ENCODE results near the gene RARS1.
"Not testable (repeated sequence)": the region's sequence is repeated elsewhere in the genome, so short reads cannot be mapped to it uniquely, and the experiment has no call there.

Gene RARS1

DNA sequence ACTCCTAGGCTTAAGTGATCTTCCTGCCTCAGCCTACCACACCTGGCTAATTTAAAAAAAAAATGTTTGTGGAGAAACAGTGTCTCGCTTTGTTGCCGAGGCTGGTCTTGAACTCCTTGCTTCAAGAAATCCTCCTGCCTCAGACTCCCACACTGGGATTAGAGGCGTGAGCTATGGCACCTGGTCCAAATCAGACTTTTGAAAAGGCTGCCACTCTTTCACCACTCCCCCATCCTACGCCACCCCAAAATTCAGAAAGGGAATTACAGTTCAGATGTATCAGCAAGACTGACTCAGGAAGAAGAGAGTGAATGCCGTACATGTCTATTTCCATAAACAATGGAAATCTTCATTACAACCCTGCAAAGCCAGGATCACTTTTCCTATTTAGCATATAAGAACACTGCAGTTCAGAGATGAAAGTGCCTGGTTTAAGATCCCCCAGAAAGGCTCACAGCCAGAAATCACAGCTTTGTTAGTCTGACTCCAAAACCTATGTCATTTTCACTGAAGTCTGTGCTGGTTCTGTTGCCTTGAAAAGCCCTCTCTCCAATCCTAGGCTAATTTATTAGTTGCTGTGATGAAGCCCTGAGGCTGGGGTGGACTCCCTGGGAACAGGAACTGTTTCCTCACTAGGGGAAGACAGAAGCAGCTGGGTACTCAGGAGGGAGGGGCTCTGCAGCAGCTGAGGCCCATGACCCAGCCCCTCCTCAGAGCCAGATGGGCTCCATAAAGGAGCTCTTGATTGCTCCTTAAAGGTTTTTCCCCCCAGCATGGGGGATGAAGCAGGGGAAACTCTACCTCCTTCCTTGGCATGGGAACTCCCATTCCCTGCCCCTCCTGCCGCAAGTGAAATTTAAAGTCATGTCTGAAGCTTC is 46.0 kb downstream of the RARS1 start:
- Histone ChIP-seq H3K27ac (ENCODE audit: low read depth, low read length) (no peak overlapping the region), H3K27me3 (ENCODE audit: control insufficient read depth, low read length) (no peaks in the 10 kb centered on the region), H3F3A (ENCODE audit: control insufficient read depth, insufficient read depth) (no peaks in the 10 kb centered on the region), H3K79me2 (ENCODE audit: control insufficient read depth, low read length) (no peaks in the 10 kb centered on the region), H3K9me2 (replicated peaks; ENCODE audit: control insufficient read depth, low read length) (no peaks in the 10 kb centered on the region), H3K36me3 (ENCODE audit: control insufficient read depth, low read length) (no peaks in the 10 kb centered on the region), H3K9me3 (ENCODE audit: control insufficient read depth, insufficient read depth, low read length) (no peaks in the 10 kb centered on the region; the same call in 1 of the 2 replicates), H3K4me1 (ENCODE audit: control insufficient read depth, low read length) (no peaks in the 10 kb centered on the region), H3K4me3 (ENCODE audit: low read length) (no peak overlapping the region), H3K4me2 (ENCODE audit: low read length) (no peak overlapping the region), H4K20me1 (ENCODE audit: control insufficient read depth, insufficient read depth, low read depth, low read length) (no peaks in the 10 kb centered on the region)
- TF ChIP-seq CTCF (IDR thresholded peaks at IDR 0.05; ENCODE audit: low read depth, low read length, poor library complexity, severe bottlenecking): no peak
- no peak for TF ChIP-seq EZH2phosphoT487 (IDR thresholded peaks at IDR 0.05; ENCODE audit: borderline replicate concordance, low read length)

DNA sequence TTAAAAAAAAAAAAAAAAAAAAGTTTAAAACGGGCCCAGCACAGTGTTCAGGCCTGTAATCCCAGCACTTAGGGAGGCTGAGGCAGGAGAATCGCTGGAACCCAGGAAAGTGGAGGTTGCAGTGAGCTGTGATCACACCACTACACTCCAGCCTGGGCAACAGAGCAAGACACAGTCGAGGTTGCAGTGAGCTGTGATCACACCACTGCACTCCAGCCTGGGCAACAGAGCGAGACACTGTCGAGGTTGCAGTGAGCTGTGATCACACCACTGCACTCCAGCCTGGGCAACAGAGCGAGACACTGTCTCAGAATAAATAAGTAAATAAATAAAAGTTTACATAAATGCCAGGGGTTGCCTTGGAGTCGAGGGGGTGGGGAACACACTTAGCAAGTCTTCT is 48.1 kb downstream of the RARS1 start:
- not testable (repeated sequence) for H3K27me3 ChIP-seq (ENCODE audit: control insufficient read depth, low read length); H3K9me2 ChIP-seq (replicated peaks; ENCODE audit: control insufficient read depth, low read length); H3K36me3 ChIP-seq (ENCODE audit: control insufficient read depth, low read length); H3K4me1 ChIP-seq (ENCODE audit: control insufficient read depth, low read length); H3K4me2 ChIP-seq (ENCODE audit: low read length); H3F3A ChIP-seq (ENCODE audit: control insufficient read depth, insufficient read depth); H3K27ac ChIP-seq (ENCODE audit: low read depth, low read length); H3K9me3 ChIP-seq (ENCODE audit: control insufficient read depth, insufficient read depth, low read length); H3K4me3 ChIP-seq (ENCODE audit: low read length); H3K79me2 ChIP-seq (ENCODE audit: control insufficient read depth, low read length); H4K20me1 ChIP-seq (ENCODE audit: control insufficient read depth, insufficient read depth, low read depth, low read length)

GRCh38 chr5:168537176-168537575 is 50.9 kb downstream of the RARS1 start:
- Histone ChIP-seq H3K9me3 (ENCODE audit: control insufficient read depth, insufficient read depth, low read length) (no peaks in the 10 kb centered on the region), H3K4me1 (ENCODE audit: control insufficient read depth, low read length) (no peaks in the 10 kb centered on the region), H3K36me3 (ENCODE audit: control insufficient read depth, low read length) (no peaks in the 10 kb centered on the region), H3K9me2 (replicated peaks; ENCODE audit: control insufficient read depth, low read length) (no peaks in the 10 kb centered on the region), H3F3A (ENCODE audit: control insufficient read depth, insufficient read depth) (no peaks in the 10 kb centered on the region), H4K20me1 (ENCODE audit: control insufficient read depth, insufficient read depth, low read depth, low read length) (no peaks in the 10 kb centered on the region), H3K27me3 (ENCODE audit: control insufficient read depth, low read length) (no peaks in the 10 kb centered on the region), H3K79me2 (ENCODE audit: control insufficient read depth, low read length) (no peaks in the 10 kb centered on the region), H3K27ac (ENCODE audit: low read depth, low read length) (no peak overlapping the region), H3K4me3 (ENCODE audit: low read length) (no peak overlapping the region), H3K4me2 (ENCODE audit: low read length) (no peak overlapping the region)
- TF ChIP-seq EZH2phosphoT487 (IDR thresholded peaks at IDR 0.05; ENCODE audit: borderline replicate concordance, low read length) (no peak), CTCF (IDR thresholded peaks at IDR 0.05; ENCODE audit: low read depth, low read length, poor library complexity, severe bottlenecking) (no peak)

DNA sequence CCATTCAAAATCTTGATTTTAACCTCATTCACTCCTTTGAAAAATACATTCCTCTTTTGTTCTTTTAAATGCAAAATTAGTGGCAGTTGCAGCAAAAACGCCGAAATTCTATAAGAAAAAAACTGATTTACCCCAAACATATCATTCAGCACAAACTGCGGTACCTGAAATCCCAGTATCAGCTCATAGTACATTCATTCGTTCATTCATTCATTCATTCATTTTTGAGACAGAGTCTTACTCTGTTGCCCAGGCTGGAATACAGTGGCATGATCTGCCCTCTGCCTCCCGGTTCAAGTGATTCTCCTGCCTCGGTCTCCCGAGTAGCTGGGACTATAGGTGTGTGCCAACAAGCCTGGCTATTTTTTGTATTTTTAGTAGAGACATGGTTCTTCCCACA is 63.3 kb downstream of the RARS1 start:
- TF ChIP-seq EZH2phosphoT487 (IDR thresholded peaks at IDR 0.05; ENCODE audit: borderline replicate concordance, low read length): no peak
- no peak for TF ChIP-seq CTCF (IDR thresholded peaks at IDR 0.05; ENCODE audit: low read depth, low read length, poor library complexity, severe bottlenecking)
- peaks cover 13% of the 10 kb centered on the region; the same call in 1 of the 2 replicates for H3F3A ChIP-seq (ENCODE audit: control insufficient read depth, insufficient read depth)
- H3K9me2 ChIP-seq (replicated peaks; ENCODE audit: control insufficient read depth, low read length): no peaks in the 10 kb centered on the region
- peaks cover 49% of the 10 kb centered on the region for H3K36me3 ChIP-seq (ENCODE audit: control insufficient read depth, low read length)
- H3K9me3 ChIP-seq (ENCODE audit: control insufficient read depth, insufficient read depth, low read length): no peaks in the 10 kb centered on the region
- no peaks in the 10 kb centered on the region; the same call in 1 of the 2 replicates for H4K20me1 ChIP-seq (ENCODE audit: control insufficient read depth, insufficient read depth, low read depth, low read length)
- H3K79me2 ChIP-seq (ENCODE audit: control insufficient read depth, low read length): peaks cover 5% of the 10 kb centered on the region
- H3K4me1 ChIP-seq (ENCODE audit: control insufficient read depth, low read length): no peaks in the 10 kb centered on the region
- no peak overlapping the region for H3K27ac ChIP-seq (ENCODE audit: low read depth, low read length)
- H3K4me2 ChIP-seq (ENCODE audit: low read length): no peak overlapping the region
- no peak overlapping the region for H3K4me3 ChIP-seq (ENCODE audit: low read length)
- H3K27me3 ChIP-seq (ENCODE audit: control insufficient read depth, low read length): no peaks in the 10 kb centered on the region
